PFSK-1 (cell line): Measurements from ENCODE around the gene CLCN2.

ENCODE experiments used
- POLR2AphosphoS5 ChIP-seq: IDR thresholded peaks from 2 replicates; pipeline ENCODE4 v1.6.1; 2012; ENCODE audit warnings: low read depth, mild to moderate bottlenecking, control low read depth, low read length, moderate library complexity
- TF ChIP-seq, protein P1 (sequence below), 2 experiments: IDR thresholded peaks; 2 replicates each; pipeline versions ENCODE4 v1.6.1 to v1.8.0; 2011 to 2012; ENCODE audit warnings: low read depth in 2 of 2, low read length in 2 of 2, control low read depth in 1 of 2, inconsistent platforms in 1 of 2, mild to moderate bottlenecking in 1 of 2, moderate library complexity in 1 of 2; ENCODE audit not compliant: insufficient read depth in 1 of 2

DNA sequence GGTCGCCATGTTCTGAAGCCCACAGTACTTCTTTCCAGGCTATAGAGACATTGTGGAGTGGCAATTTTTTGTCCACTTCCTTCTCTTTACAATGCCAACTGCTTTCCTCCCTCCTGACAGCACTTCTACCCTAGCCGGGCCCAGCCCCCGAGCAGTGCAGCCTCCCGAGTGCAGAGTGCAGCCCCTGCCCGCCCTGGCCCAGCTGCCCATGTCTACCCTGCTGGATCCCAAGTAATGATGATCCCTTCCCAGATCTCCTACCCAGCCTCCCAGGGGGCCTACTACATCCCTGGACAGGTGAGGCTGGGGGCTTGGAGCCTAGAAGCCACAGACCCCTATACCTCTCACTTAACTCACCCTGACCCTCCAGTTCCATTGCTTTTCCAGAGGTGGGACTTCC, 44.2 kb downstream of the CLCN2 start:
- TF ChIP-seq POLR2AphosphoS5, result no peak
- TF ChIP-seq, protein P1, sequence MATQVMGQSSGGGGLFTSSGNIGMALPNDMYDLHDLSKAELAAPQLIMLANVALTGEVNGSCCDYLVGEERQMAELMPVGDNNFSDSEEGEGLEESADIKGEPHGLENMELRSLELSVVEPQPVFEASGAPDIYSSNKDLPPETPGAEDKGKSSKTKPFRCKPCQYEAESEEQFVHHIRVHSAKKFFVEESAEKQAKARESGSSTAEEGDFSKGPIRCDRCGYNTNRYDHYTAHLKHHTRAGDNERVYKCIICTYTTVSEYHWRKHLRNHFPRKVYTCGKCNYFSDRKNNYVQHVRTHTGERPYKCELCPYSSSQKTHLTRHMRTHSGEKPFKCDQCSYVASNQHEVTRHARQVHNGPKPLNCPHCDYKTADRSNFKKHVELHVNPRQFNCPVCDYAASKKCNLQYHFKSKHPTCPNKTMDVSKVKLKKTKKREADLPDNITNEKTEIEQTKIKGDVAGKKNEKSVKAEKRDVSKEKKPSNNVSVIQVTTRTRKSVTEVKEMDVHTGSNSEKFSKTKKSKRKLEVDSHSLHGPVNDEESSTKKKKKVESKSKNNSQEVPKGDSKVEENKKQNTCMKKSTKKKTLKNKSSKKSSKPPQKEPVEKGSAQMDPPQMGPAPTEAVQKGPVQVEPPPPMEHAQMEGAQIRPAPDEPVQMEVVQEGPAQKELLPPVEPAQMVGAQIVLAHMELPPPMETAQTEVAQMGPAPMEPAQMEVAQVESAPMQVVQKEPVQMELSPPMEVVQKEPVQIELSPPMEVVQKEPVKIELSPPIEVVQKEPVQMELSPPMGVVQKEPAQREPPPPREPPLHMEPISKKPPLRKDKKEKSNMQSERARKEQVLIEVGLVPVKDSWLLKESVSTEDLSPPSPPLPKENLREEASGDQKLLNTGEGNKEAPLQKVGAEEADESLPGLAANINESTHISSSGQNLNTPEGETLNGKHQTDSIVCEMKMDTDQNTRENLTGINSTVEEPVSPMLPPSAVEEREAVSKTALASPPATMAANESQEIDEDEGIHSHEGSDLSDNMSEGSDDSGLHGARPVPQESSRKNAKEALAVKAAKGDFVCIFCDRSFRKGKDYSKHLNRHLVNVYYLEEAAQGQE (IDR thresholded peaks at IDR 0.05; ENCODE audit: insufficient read depth in 1 of 2, low read depth in 2 of 2, low read length in 2 of 2), result no peak
